Adipocyte (in vitro differentiated cells): Measurements from ENCODE around the gene MLLT6.

ENCODE experiments used
- DNase-seq: peaks from one replicate; pipeline ENCODE4 v3.0.0-alpha.2; 2015; ENCODE audit warnings: low read depth
- H3K27me3 ChIP-seq: replicated peaks from 2 replicates; pipeline ENCODE4 v1.7.0; 2013; ENCODE audit warnings: mild to moderate bottlenecking, low read length, moderate library complexity; ENCODE audit not compliant: control insufficient read depth, insufficient read depth
- H3K36me3 ChIP-seq: 2 replicates; pipeline ENCODE4 v1.7.0; 2013; ENCODE audit warnings: low read length, mild to moderate bottlenecking, moderate library complexity; ENCODE audit not compliant: control insufficient read depth, insufficient read depth, severe bottlenecking
- H3K4me1 ChIP-seq: 2 replicates; pipeline ENCODE4 v1.7.0; 2013; ENCODE audit warnings: mild to moderate bottlenecking, low read length, moderate library complexity; ENCODE audit not compliant: control insufficient read depth, insufficient read depth
- H3K4me3 ChIP-seq: 2 replicates; pipeline ENCODE4 v1.7.0; 2013; ENCODE audit warnings: mild to moderate bottlenecking, low read length, moderate library complexity
- H3K9ac ChIP-seq: 2 replicates; pipeline ENCODE4 v1.7.0; 2013; ENCODE audit warnings: mild to moderate bottlenecking, low read length, moderate library complexity
- H3K9me3 ChIP-seq: 2 replicates; pipeline ENCODE4 v1.7.0; 2013; ENCODE audit warnings: mild to moderate bottlenecking, low read length, moderate library complexity; ENCODE audit not compliant: control insufficient read depth

Gene MLLT6

DNA sequence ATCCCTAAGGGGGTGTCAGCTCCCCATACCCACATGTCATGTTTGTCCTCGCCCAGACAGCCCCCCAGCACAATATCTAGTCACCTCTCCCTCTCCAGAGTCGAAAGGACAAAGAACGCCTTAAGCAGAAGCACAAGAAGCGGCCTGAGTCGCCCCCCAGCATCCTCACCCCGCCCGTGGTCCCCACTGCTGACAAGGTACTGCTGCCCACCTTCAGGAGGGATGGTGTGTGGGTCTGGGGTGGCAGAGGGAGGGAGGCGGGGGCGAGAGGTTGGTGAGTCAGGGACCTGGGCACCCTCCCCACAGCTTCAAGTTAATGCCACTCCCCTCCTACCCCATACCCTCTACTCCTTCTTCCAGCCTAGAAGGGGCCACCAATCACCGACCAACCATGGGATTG is 7.5 kb downstream of the MLLT6 start:
- no peak for DNase-seq
- Histone ChIP-seq H3K9ac (no peak overlapping the region), H3K9me3 (no peaks in the 10 kb centered on the region), H3K36me3 (peaks cover 64% of the 10 kb centered on the region), H3K4me1 (no peaks in the 10 kb centered on the region), H3K27me3 (no peaks in the 10 kb centered on the region), H3K4me3 (no peak overlapping the region)

DNA sequence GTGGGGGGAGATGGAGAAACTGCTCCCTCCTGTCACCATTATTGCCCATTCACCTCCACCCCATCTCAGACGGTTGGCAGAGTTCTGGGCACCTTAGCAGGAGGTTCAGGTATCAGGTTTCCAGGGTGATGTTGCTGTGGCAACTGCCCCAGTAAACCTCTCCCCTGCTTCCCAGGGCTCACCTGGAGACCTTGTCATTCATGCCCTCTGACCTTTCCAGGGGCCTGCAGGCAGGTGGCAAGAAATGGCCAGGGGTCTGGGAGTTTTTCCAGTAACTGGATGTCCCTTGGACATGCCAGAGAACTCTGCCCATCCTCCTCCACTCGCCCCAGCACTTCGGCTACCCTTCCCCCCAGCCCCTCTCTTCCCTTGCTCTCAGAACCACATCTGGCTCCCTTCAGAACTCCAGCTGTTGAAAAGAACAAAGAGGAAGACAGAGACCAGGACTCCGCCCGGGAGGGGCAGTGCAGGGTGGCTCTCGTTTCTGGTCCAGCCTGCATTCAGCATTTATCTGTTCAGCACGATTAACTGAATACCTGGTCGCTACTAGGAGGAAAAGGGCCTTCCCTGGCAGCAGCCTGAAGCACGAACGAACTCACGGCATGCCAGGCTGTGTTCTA is 8.5 kb downstream of the MLLT6 start:
- Histone ChIP-seq H3K36me3 (peaks cover 63% of the 10 kb centered on the region), H3K9ac (no peak overlapping the region), H3K27me3 (no peaks in the 10 kb centered on the region), H3K4me3 (no peak overlapping the region), H3K4me1 (no peaks in the 10 kb centered on the region), H3K9me3 (no peaks in the 10 kb centered on the region)
- no peak for DNase-seq

DNA sequence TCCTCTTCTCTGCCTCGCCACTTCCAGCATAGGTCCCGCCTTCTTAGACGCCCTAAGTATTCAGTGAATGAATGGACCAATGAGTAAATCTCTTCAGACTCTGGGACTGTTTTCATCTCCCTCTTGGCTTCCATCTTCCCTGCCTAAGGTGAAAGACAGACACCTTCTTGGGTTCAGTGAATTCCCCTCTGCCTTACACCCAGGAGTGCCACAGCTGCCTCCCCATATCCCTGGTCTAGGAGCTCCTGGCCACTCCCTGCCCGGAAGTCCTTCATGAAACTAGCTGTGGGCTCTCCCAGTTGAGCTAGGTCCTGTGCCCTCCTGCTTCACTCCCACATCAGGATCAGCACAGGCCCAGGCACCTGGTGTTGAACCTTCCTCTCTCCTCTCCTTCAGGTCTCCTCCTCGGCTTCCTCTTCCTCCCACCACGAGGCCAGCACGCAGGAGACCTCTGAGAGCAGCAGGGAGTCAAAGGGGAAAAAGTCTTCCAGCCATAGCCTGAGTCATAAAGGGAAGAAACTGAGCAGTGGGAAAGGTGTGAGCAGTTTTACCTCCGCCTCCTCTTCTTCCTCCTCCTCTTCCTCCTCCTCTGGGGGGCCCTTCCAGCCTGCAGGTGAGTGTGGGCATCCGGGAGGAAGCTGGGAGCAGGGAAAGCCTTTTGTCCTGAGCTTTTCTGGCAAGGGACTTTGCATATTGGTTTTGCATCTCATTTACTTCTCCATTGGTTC is 10.3 kb downstream of the MLLT6 start:
- no peaks in the 10 kb centered on the region for H3K9me3 ChIP-seq
- H3K4me1 ChIP-seq = no peaks in the 10 kb centered on the region
- no peak overlapping the region for H3K4me3 ChIP-seq
- H3K36me3 ChIP-seq = peaks cover 55% of the 10 kb centered on the region
- H3K27me3 ChIP-seq = no peaks in the 10 kb centered on the region
- H3K9ac ChIP-seq = no peak overlapping the region
- DNase-seq = no peak

DNA sequence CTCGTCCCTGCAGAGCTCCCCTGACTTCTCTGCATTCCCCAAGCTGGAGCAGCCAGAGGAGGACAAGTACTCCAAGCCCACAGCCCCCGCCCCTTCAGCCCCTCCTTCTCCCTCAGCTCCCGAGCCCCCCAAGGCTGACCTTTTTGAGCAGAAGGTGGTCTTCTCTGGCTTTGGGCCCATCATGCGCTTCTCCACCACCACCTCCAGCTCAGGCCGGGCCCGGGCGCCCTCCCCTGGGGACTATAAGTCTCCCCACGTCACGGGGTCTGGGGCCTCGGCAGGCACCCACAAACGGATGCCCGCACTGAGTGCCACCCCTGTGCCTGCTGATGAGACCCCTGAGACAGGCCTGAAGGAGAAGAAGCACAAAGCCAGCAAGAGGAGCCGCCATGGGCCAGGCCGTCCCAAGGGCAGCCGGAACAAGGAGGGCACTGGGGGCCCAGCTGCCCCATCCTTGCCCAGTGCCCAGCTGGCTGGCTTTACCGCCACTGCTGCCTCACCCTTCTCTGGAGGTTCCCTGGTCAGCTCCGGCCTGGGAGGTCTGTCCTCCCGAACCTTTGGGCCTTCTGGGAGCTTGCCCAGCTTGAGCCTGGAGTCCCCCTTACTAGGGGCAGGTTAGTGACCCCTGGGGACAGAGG is 11.4 kb downstream of the MLLT6 start:
- H3K4me1 ChIP-seq = no peaks in the 10 kb centered on the region
- no peaks in the 10 kb centered on the region for H3K27me3 ChIP-seq
- H3K9ac ChIP-seq = no peak overlapping the region
- peaks cover 62% of the 10 kb centered on the region for H3K36me3 ChIP-seq
- H3K9me3 ChIP-seq = no peaks in the 10 kb centered on the region
- H3K4me3 ChIP-seq = no peak overlapping the region
- DNase-seq = no peak

DNA sequence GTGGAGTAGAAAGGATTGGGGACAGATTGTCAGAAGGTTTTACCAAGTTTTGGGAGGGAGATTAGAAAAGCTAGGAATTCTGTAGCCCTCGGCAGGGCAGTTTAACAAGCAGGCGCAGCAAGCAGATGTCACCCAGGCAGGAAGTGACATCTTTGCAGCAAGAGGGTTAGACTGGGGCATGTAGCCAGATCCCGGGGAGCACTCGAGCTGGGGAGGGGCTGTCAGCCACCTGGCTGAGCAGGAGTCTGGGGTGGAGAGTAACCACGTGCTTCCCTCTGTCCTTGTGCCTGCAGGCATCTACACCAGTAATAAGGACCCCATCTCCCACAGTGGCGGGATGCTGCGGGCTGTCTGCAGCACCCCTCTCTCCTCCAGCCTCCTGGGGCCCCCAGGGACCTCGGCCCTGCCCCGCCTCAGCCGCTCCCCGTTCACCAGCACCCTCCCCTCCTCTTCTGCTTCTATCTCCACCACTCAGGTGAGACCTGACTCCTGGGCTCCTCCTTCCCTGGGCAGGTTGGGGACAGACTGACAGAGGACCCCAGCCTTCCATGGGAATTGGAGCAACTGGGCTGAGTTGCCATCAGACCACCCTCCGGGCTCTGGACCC is 12.2 kb downstream of the MLLT6 start:
- no peaks in the 10 kb centered on the region for H3K9me3 ChIP-seq
- no peak overlapping the region for H3K9ac ChIP-seq
- no peak for DNase-seq
- H3K36me3 ChIP-seq = peaks cover 55% of the 10 kb centered on the region
- H3K4me1 ChIP-seq = no peaks in the 10 kb centered on the region
- no peak overlapping the region for H3K4me3 ChIP-seq
- no peaks in the 10 kb centered on the region for H3K27me3 ChIP-seq

DNA sequence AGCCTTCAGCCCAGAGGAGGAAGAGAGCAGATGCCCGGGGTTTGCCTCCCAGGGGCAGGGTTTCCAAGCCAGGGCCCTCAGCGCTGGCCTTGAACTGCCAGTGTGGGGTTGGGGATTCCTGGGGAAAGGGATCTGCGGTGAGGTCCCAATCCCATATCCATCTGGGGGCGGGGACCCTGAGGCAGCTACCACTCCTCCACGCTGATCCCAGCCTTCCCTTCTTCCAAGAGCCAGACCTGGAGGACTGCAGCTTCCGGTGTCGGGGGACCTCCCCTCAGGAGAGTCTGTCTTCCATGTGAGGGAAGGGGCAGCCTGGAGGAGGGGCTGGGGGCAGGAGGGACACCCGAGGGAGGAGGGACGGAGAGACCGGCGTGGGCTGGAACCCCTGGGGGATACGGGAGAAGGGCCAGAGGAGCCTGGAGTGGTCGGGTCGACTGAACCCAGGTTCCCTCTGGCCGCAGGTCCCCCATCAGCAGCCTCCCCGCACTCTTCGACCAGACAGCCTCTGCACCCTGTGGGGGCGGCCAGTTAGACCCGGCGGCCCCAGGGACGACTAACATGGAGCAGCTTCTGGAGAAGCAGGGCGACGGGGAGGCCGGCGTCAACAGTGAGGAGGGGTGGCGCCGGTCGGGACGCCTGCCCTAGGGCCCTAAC is 14.3 kb downstream of the MLLT6 start:
- H3K36me3 ChIP-seq = peaks cover 41% of the 10 kb centered on the region
- no peak overlapping the region for H3K9ac ChIP-seq
- no peak overlapping the region for H3K4me3 ChIP-seq
- no peaks in the 10 kb centered on the region for H3K9me3 ChIP-seq
- no peak for DNase-seq
- H3K4me1 ChIP-seq = no peaks in the 10 kb centered on the region
- no peaks in the 10 kb centered on the region for H3K27me3 ChIP-seq

DNA sequence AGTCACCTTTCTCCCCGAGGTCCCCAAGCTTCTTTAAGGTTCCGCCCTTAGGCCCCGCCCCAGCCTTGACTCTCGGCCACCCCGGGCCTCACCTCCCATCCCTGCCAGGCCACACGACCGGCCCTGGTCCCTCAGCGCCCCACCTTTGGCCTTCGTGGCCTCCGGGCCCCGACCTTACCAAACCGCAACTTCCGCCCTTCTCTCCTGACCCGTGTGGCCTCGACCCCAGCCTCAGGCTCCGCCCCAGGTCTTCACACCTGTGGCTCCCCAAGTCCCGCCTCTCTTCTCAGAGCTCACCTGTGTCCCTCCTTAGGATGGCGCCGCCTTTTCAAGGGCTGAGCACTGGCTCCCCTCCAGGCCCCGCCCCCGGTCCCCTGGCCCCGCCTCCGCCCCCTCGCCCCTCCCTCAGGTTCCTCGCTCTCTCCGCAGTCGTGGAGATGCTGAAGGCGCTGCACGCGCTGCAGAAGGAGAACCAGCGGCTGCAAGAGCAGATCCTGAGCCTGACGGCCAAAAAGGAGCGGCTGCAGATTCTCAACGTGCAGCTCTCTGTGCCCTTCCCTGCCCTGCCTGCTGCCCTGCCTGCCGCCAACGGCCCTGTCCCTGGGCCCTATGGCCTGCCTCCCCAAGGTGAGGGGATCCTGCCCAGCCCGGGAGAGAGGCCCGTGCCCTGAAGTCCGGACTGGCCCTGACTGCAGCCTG is 15.0 kb downstream of the MLLT6 start:
- no peaks in the 10 kb centered on the region for H3K4me1 ChIP-seq
- no peaks in the 10 kb centered on the region for H3K27me3 ChIP-seq
- no peak overlapping the region for H3K9ac ChIP-seq
- no peak for DNase-seq
- no peak overlapping the region for H3K4me3 ChIP-seq
- H3K36me3 ChIP-seq = peaks cover 41% of the 10 kb centered on the region
- H3K9me3 ChIP-seq = no peaks in the 10 kb centered on the region

DNA sequence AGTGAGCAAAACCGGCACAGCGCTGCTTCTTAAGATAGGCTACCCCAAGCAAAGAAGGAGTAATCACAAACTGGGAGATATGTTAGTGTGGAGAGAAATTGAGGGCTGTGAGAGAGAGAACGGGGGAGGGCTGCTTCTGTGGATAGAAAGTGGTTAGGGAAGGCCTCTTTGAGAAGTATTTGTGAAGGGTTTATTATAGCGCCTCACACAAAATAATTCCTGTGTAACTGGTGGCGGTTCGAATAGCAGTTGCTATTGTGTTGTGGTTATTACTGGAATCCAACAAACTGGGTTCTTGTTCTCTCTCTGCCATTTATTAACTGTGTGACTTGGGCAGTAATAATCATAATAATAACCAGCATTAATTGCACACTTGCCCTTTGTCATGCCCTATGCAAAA is 15.9 kb downstream of the MLLT6 start:
- H3K27me3 ChIP-seq = no peaks in the 10 kb centered on the region
- H3K36me3 ChIP-seq = peaks cover 36% of the 10 kb centered on the region
- H3K4me3 ChIP-seq = no peak overlapping the region
- no peaks in the 10 kb centered on the region for H3K4me1 ChIP-seq
- no peak for DNase-seq
- H3K9me3 ChIP-seq = no peaks in the 10 kb centered on the region
- H3K9ac ChIP-seq = no peak overlapping the region

DNA sequence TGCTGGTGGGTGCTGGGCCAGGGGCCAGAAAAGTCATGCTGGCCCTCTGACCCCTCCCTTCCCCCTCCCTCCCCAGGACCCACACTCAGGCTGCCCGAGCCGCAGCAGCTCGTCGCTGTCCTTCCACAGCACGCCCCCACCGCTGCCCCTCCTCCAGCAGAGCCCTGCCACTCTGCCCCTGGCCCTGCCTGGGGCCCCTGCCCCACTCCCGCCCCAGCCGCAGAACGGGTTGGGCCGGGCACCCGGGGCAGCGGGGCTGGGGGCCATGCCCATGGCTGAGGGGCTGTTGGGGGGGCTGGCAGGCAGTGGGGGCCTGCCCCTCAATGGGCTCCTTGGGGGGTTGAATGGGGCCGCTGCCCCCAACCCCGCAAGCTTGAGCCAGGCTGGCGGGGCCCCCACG is 16.7 kb downstream of the MLLT6 start:
- Histone ChIP-seq H3K9ac (no peak overlapping the region), H3K4me1 (no peaks in the 10 kb centered on the region), H3K4me3 (no peak overlapping the region), H3K9me3 (no peaks in the 10 kb centered on the region), H3K36me3 (peaks cover 27% of the 10 kb centered on the region), H3K27me3 (no peaks in the 10 kb centered on the region)
- no peak for DNase-seq

DNA sequence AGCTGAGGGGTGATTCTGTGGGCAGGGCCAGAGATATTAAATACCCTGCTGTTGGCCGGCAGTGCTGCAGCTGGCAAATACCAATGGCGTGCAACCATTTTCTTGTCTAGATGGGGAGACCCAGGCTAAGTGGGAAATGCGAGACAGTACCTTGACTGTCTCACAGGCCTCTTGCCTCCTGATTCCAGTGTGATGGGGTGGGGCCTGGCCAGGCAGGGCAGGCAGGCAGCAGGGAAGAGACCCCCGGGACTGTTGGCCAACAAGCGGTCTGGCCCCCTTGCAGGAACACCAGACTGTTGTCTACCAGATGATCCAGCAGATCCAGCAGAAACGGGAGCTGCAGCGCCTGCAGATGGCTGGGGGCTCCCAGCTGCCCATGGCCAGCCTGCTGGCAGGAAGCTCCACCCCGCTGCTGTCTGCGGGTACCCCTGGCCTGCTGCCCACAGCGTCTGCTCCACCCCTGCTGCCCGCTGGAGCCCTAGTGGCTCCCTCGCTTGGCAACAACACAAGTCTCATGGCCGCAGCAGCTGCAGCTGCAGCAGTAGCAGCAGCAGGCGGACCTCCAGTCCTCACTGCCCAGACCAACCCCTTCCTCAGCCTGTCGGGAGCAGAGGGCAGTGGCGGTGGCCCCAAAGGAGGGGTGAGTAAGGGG is 19.4 kb downstream of the MLLT6 start:
- DNase-seq = no peak
- peaks cover 16% of the 10 kb centered on the region for H3K36me3 ChIP-seq

More for the DNA sequence above, 19.4 kb downstream of the MLLT6 start:
- H3K9me3 ChIP-seq = no peaks in the 10 kb centered on the region
- no peaks in the 10 kb centered on the region for H3K27me3 ChIP-seq
- no peak overlapping the region for H3K9ac ChIP-seq
- H3K4me3 ChIP-seq = no peak overlapping the region
- H3K4me1 ChIP-seq = peaks cover 5% of the 10 kb centered on the region
